ENCODE measurements around the gene TJAP1. TPM values are rescaled to one million over a fixed set of nuclear protein-coding genes. Genes with fewer than 3 reads are reported as not detected.
"Not testable (repeated sequence)": the region's sequence is repeated elsewhere in the genome, so short reads cannot be mapped to it uniquely, and the experiment has no call there.

The TJAP1 gene
- total and polyA plus RNA-seq, 10 donors: 13.5 to 40.0 (median 33.3) TPM

GRCh38 chr6:43455531-43456428 lies 21.6 kb upstream of the TJAP1 start, which contains the start of gene DLK2:
Gene DLK2 (minus strand): TSS chr6:43455548. CDS start chr6:43454825, 723 bp downstream.
- intact Hi-C loops (cut with DNase I; ENCODE audit: low total_unique reads): no loop called here
- Histone ChIP-seq H3K27me3 (replicated peaks in 1 of 7) (peaks cover 0 to 62% (median 26%) of the 10 kb centered on the region in 7 donors), H3K27ac (peak within 1 kb of the TSS in 3 of 8 donors; percentile 13 to 50 (median 19)), H3K9me3 (no peaks in the 10 kb centered on the region), H3K4me1 (peaks cover 0 to 27% (median 20%) of the 10 kb centered on the region in 6 donors), H3K36me3 (peaks cover 0 to 28% (median 14%) of the 10 kb centered on the region in 6 donors), H3K4me3 (peak within 1 kb of the TSS; percentile 48 to 84 (median 58))
- WGBS, 5 donors: 2 to 5% (median 4%) methylated on average over 36 to 55 of the region's 55 CpGs
- TF ChIP-seq POLR2A (IDR thresholded peaks at IDR 0.05): no peak
- peak; percentile 38 to 51 (median 45) for TF ChIP-seq POLR2AphosphoS5 (IDR thresholded peaks at IDR 0.05)
- peak; percentile 77 for DNase-seq

GRCh38 chr6:43457643-43458042 lies 19.7 kb upstream of the TJAP1 start:
- no peak for DNase-seq
- 64 to 74% (median 68%) methylated on average over 9 of the region's 9 CpGs for WGBS, 5 donors
- H3K27me3 ChIP-seq (replicated peaks in 1 of 7): peaks cover 0 to 79% (median 26%) of the 10 kb centered on the region in 7 donors
- TF ChIP-seq POLR2AphosphoS5 (IDR thresholded peaks at IDR 0.05): no peak
- no peak for TF ChIP-seq POLR2A (IDR thresholded peaks at IDR 0.05)
- TF ChIP-seq CTCF (IDR thresholded peaks at IDR 0.05 in 8 of 11, conservative IDR thresholded peaks at IDR 0.05 in 3 of 11): no peak
- no peak overlapping the region for H3K4me3 ChIP-seq
- intact Hi-C loops (cut with DNase I; ENCODE audit: low total_unique reads): no loop called here
- peaks cover 0 to 27% (median 20%) of the 10 kb centered on the region in 6 donors for H3K4me1 ChIP-seq
- no peak overlapping the region for H3K27ac ChIP-seq
- no peaks in the 10 kb centered on the region for H3K9me3 ChIP-seq
- H3K36me3 ChIP-seq: peaks cover 0 to 9% (median 1%) of the 10 kb centered on the region in 6 donors

GRCh38 chr6:43458154-43458553 lies 19.2 kb upstream of the TJAP1 start:
- peaks cover 0 to 84% (median 26%) of the 10 kb centered on the region in 7 donors for H3K27me3 ChIP-seq (replicated peaks in 1 of 7)
- H3K36me3 ChIP-seq; H3K27ac ChIP-seq; DNase-seq; H3K4me3 ChIP-seq; H3K9me3 ChIP-seq; intact Hi-C loops (cut with DNase I; ENCODE audit: low total_unique reads): not testable (repeated sequence)
- H3K4me1 ChIP-seq: peaks cover 0 to 27% (median 20%) of the 10 kb centered on the region in 6 donors
- 89 to 94% (median 93%) methylated on average over 15 of the region's 15 CpGs for WGBS, 5 donors

GRCh38 chr6:43459535-43459934 lies 17.8 kb upstream of the TJAP1 start:
- TF ChIP-seq CTCF (IDR thresholded peaks at IDR 0.05 in 8 of 11, conservative IDR thresholded peaks at IDR 0.05 in 3 of 11) (no peak), POLR2AphosphoS5 (IDR thresholded peaks at IDR 0.05) (no peak), POLR2A (IDR thresholded peaks at IDR 0.05) (no peak)
- 50 to 84% (median 67%) methylated on average over 1 of the region's 1 CpG for WGBS, 5 donors
- no peak overlapping the region for H3K4me3 ChIP-seq
- H3K36me3 ChIP-seq: no peaks in the 10 kb centered on the region
- no peaks in the 10 kb centered on the region for H3K9me3 ChIP-seq
- peaks cover 0 to 22% (median 16%) of the 10 kb centered on the region in 6 donors for H3K4me1 ChIP-seq
- H3K27ac ChIP-seq: no peak overlapping the region
- H3K27me3 ChIP-seq (replicated peaks in 1 of 7): peaks cover 0 to 97% (median 26%) of the 10 kb centered on the region in 7 donors
- intact Hi-C loops (cut with DNase I; ENCODE audit: low total_unique reads): no loop called here
- no peak for DNase-seq

- no peak overlapping the region for H3K27ac ChIP-seq
- DNase-seq: no peak
- WGBS, 5 donors: 64 to 88% (median 83%) methylated on average over 4 of the region's 4 CpGs
- no peaks in the 10 kb centered on the region for H3K36me3 ChIP-seq
- H3K4me3 ChIP-seq: no peak overlapping the region
- H3K27me3 ChIP-seq (replicated peaks in 1 of 7): peaks cover 0 to 97% (median 26%) of the 10 kb centered on the region in 7 donors
- TF ChIP-seq CTCF (IDR thresholded peaks at IDR 0.05 in 8 of 11, conservative IDR thresholded peaks at IDR 0.05 in 3 of 11) (no peak), POLR2A (IDR thresholded peaks at IDR 0.05) (no peak), POLR2AphosphoS5 (IDR thresholded peaks at IDR 0.05) (no peak)
- no peaks in the 10 kb centered on the region for H3K9me3 ChIP-seq
- intact Hi-C loops (cut with DNase I; ENCODE audit: low total_unique reads): no loop called here
- H3K4me1 ChIP-seq: peaks cover 0 to 17% (median 11%) of the 10 kb centered on the region in 6 donors
Measured at GRCh38 chr6:43460032-43460431, 17.3 kb upstream of the TJAP1 start.
